EH (cell line): ENCODE data around the gene TDRKH.

Experiments
- DNase-seq: peaks from one replicate; pipeline ENCODE4 v3.0.0-alpha.2; 2015; ENCODE audit warnings: low read depth

TDRKH gene

GRCh38 chr1:151822404-151822803, 32.1 kb upstream of the TDRKH start:
- no peak for DNase-seq

GRCh38 chr1:151820940-151821339, 30.6 kb upstream of the TDRKH start:
- DNase-seq, result no peak

GRCh38 chr1:151819976-151820623, 29.8 kb upstream of the TDRKH start:
- DNase-seq, result no peak

GRCh38 chr1:151819227-151819835, 29.0 kb upstream of the TDRKH start:
- DNase-seq, result no peak

DNA sequence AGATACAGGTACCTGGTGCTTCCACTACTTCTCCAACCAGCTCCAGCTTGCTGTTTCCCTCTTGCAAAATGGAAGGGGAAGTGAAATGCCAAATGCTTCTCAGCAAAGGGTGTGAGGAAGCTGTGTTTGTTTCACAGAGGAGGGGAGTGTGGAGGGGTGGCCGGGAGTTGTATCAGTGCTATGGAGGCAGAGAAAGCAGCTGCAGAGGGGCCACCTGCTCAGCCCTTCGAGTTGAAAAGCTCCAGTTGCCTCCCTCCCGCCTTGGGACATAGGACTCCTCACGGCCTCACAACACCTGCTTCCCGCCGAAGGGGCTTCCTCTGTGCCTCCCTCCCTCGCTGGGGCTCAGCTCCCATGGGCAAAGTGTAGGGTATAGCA, 27.0 kb upstream of the TDRKH start:
- DNase-seq, result no peak

- DNase-seq, result no peak
Observed at GRCh38 chr1:151816548-151817352, 26.4 kb upstream of the TDRKH start.

- no peak for DNase-seq
Observed at GRCh38 chr1:151815716-151816327, 25.5 kb upstream of the TDRKH start.

DNA sequence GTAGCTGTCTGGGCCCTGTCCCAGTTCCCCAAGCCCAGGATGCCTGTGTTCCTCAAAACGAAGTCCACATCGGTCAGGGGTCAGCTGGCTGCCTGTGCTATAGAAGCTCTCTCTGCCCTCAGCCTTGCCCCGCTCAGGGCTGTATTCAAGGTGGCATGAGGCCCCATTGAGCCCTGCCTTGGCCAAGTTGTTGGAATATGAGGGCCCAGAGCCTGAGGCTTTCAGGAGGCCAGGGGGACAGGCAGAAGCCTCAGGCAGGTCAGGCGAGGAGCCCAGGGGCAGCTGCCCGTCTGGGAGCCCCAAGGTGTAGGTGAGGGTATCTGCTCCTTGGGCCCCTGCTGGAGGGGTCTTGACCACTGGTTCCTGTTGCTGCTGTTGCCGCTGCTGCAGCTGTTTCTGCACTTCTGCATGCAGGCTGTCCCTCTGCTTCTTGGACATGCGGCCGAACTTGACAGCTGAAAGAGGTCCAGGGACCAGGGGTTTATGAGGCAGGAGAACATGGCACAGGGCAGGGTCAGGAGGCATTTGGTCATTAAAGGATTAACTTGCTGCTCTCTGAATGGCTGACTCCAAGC, 24.8 kb upstream of the TDRKH start:
- DNase-seq, result no peak

DNA sequence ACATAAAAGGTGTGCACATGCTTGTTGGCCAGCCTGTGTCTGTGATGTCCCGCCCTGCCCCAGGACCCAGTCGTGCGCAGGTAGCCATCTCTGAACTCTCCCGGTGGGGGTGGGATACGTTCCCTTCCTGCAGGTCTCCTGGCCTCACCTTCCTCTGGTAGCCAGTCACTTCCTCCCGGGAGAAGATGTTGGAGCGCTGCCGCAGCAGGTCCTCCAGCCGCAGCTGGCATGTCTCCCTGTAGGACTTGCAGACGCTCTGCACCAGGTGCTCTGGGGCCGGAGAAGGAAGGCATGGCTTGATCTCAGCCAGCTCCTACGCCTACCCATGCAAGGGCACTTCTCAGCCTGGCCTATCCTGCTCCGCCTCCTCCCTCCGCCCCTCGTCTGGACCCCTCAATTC, 24.1 kb upstream of the TDRKH start:
- DNase-seq, result no peak

GRCh38 chr1:151813271-151813977, 23.1 kb upstream of the TDRKH start:
- no peak for DNase-seq

DNA sequence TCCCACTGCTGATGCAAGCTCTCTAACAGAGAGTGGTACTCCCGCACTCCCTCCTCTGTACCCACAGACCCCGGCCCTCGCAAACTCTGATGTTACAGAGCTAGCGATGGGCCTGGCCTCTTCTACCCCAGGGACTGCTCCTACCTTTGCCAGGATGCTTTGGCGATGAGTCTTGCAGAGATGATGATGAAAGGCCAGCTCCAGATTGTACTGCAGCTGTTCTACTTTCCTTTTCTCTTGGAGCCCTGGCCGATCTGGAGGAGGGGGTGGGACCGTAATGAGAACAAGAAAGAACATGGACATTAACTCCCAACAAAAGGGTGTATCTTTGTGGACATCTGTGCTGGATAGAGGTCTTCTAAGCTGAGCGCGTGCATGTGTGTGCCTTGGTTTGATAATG, 20.9 kb upstream of the TDRKH start:
- peak; percentile 5 for DNase-seq

DNA sequence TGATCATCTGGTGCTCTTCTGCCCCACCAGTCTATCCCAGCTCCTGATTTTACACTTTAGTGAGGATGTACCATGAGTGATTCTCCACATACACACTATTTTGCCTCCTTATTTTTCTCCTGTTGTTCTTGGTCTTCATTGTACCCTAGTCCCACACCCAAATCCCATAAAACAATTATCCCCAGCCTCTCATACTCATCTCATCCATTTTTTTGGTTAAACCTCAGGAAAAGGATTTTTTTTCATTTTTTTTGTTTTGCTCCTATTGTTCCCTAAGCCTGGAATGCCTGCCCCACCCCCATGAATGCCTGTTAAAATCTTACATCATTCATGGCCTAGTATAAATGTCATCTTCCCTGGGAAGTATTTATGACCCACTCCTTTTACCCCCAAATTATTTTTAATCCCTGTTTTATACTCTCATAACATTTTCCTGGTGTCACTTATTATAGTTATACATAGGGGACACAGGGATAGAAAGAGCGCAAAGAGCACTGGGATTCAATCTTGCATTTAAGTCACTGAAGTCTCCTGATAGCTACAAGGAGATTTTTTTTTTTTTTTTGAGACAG, 19.8 kb upstream of the TDRKH start:
- DNase-seq, result no peak

DNA sequence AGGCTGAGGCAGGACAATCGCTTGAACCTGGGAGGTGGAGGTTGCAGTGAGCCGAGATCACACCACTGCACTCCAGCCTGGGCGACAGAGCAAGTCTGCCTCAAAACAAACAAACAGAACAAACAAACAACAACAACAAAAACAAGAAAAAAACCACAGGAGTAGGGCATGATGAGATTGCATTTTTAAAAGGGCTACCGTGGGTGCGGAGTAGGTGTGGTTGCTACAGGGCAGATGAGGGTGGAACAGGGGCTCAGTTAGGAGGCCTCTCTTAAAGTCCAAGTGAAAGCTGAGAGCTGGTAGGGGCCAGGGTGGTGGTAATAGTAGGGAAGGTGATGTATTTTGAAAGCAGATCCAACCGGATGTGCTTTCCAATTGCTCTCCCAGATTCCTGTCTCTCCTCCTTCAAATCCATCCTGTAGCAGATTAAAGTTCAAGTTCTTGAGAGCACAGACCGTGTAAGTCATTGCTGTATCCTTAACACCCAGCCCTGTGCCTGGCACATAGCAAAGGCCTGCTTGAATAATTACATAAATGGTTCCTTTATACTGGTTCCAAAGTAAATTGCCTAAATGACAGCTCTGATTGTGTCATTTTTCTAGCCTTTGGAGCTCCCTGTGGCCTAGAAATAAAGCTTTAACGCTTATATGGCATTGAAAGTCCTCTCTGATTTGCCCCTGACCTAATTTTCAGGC, 19.1 kb upstream of the TDRKH start:
- no peak for DNase-seq

DNA sequence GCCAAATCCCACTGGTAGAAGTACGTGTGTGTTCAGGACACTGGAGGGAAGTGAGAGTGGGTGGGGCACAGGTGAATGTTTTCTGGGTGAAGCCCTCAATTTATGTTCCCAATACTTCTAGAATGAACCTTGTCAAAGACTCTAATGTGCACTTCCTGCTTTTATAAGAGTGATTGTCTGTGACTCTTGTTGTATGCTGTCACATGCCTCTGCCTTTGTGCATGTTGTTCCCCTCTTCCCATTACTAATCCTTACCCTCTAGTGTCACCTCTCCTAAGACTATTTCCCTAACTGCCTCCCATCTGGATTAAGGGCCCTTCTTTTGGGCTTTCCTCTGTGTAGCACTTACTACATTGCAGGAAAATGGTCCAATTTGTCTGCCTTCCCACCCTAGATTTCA, 17.5 kb upstream of the TDRKH start:
- no peak for DNase-seq

GRCh38 chr1:151807131-151807530, 16.8 kb upstream of the TDRKH start:
- no peak for DNase-seq

- DNase-seq, result no peak
Observed at GRCh38 chr1:151806170-151806569, 15.9 kb upstream of the TDRKH start.

DNA sequence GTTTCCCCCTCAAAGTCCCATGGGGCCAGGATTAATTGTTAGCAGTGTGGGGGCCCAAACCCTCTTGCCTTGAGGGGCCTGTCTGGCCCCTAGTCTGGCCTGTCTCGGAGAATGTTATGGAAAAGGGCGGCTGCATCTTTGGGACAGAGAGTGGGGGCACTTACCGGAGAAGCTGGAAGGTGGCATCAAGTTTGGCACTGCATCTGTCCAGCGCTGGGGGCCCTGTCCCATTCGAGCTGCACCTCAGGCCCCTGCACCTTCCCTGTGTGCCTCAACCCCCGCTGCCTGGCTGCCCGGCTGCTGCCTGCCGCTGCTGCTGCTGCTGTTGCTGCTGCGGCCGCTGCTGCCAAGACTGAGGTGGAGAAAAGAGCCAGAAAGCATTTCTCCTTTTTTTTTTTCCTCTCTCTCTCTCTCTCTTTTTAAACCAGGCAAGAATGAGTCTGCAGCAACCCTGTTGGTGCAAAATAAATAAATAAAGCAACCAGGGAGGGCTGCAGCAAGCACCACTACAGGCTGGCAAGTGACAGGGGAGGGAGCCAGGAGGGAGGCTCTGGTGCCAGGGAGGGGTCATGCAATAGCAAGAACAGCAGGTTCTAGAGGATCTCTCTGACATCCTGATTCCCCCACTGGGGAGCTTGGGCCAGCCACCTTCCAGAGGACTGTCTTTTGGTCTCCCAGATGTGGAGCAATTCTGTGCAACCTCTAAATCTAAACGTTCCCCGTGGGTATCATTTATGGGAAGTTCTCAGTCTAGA, 14.9 kb upstream of the TDRKH start, which contains the start of gene LINGO4:
Gene LINGO4, minus strand, starts transcription at position 354 of the 755 bp plus-strand sequence. CDS start 2,715 bp downstream, outside the sequence.
- DNase-seq, result no peak

DNA sequence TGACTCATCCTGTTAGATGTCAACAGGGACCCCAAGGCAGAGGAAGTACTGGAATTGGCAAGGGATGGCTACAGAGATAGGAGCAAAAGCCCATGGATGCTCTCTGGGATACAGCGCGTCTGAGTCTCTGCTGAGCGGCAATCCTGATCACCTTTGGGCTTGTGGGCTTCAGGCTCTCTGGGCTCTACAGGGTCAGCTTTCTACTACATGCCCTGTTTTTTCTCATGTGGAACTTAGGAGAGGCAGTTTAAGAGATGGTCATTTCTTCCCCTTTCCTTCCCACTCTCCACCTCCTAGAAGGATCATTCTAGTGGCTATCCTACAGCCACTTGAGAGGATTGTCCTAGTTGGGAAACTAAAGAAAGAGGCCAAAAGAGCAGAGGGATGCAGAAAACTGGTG, 13.6 kb upstream of the TDRKH start:
- DNase-seq, result no peak

DNA sequence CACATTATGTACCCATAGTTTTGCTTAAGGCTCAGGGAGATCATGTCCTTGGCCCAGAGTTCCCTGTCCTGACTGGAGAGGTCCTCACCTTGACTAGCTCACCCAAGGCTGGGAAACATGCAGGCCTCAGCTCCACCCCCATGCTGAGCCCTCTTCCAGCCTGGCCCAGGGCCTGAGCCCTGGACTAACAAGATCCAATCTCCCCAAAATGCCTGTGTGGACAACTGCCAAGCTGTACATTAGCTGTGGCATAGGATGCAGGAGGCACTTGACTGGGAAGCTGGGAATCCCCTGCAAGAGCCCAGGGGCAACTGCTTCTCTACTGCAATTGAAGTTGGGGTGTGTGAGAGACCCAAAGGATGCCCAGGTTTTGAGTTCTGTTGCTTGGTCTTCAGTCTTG, 12.9 kb upstream of the TDRKH start:
- no peak for DNase-seq

GRCh38 chr1:151802372-151802771, 12.1 kb upstream of the TDRKH start:
- DNase-seq, result no peak
